Measurements from ENCODE around the gene ETS1. TPM values are rescaled to one million over a fixed set of nuclear protein-coding genes. Genes with fewer than 3 reads are reported as not detected.

ETS1 gene
- total RNA-seq, 4 donors from 2014 or later: 39.5 to 74.4 (median 59.7) TPM

DNA sequence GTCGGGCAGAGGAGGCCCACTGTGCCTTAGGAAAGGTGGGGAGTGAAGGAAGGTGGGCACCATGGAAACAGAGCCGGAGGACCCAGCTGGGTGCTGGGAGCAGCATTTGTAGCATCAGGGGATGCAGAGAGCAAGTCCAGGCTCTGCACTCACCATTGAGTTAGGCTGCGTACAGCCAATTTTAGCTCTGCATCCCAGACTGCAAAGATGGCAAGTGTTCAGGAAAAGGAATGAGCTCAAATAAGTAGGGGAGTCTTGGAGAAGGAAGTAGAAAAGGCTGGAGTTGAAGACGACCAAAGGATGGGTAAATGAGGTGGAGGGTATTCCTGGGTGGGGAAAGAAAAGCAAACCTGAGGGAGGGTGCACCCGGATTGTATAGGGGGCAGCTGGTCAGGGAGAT, 31.6 kb upstream of the ETS1 start:
- peaks cover 0 to 15% (median 4%) of the 10 kb centered on the region in 4 donors for H3K4me1 ChIP-seq
- DNase-seq (ENCODE audit: extremely low spot score): no peak
- intact Hi-C loops (cut with DNase I): no loop called here
- no peaks in the 10 kb centered on the region for H3K36me3 ChIP-seq
- H3K27ac ChIP-seq (replicated peaks in 1 of 4): no peak overlapping the region
- WGBS: 97% methylated on average over 5 of the region's 5 CpGs
- H3K4me3 ChIP-seq: no peak overlapping the region
- TF ChIP-seq, protein P1, sequence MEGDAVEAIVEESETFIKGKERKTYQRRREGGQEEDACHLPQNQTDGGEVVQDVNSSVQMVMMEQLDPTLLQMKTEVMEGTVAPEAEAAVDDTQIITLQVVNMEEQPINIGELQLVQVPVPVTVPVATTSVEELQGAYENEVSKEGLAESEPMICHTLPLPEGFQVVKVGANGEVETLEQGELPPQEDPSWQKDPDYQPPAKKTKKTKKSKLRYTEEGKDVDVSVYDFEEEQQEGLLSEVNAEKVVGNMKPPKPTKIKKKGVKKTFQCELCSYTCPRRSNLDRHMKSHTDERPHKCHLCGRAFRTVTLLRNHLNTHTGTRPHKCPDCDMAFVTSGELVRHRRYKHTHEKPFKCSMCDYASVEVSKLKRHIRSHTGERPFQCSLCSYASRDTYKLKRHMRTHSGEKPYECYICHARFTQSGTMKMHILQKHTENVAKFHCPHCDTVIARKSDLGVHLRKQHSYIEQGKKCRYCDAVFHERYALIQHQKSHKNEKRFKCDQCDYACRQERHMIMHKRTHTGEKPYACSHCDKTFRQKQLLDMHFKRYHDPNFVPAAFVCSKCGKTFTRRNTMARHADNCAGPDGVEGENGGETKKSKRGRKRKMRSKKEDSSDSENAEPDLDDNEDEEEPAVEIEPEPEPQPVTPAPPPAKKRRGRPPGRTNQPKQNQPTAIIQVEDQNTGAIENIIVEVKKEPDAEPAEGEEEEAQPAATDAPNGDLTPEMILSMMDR (IDR thresholded peaks at IDR 0.05): no peak
- TF ChIP-seq EP300 (IDR thresholded peaks at IDR 0.05): no peak
- TF ChIP-seq POLR2AphosphoS5 (IDR thresholded peaks at IDR 0.05): no peak
- TF ChIP-seq POLR2A (IDR thresholded peaks at IDR 0.05; ENCODE audit: low read depth): no peak
- H3K9me3 ChIP-seq: no peaks in the 10 kb centered on the region
- H3K27me3 ChIP-seq: no peaks in the 10 kb centered on the region

GRCh38 chr11:128618603-128619002, 31.2 kb upstream of the ETS1 start:
- H3K4me1 ChIP-seq: peaks cover 0 to 15% (median 4%) of the 10 kb centered on the region in 4 donors
- H3K9me3 ChIP-seq: no peaks in the 10 kb centered on the region
- H3K27ac ChIP-seq (replicated peaks in 1 of 4): no peak overlapping the region
- 82% methylated on average over 7 of the region's 7 CpGs for WGBS
- H3K36me3 ChIP-seq: no peaks in the 10 kb centered on the region
- intact Hi-C loops (cut with DNase I): no loop called here
- no peak for TF ChIP-seq EP300 (IDR thresholded peaks at IDR 0.05)
- no peak for TF ChIP-seq POLR2A (IDR thresholded peaks at IDR 0.05; ENCODE audit: low read depth)
- no peak for TF ChIP-seq POLR2AphosphoS5 (IDR thresholded peaks at IDR 0.05)
- TF ChIP-seq, protein P1 (IDR thresholded peaks at IDR 0.05): no peak
- H3K4me3 ChIP-seq: no peak overlapping the region
- no peaks in the 10 kb centered on the region for H3K27me3 ChIP-seq
- DNase-seq (ENCODE audit: extremely low spot score): no peak

DNA sequence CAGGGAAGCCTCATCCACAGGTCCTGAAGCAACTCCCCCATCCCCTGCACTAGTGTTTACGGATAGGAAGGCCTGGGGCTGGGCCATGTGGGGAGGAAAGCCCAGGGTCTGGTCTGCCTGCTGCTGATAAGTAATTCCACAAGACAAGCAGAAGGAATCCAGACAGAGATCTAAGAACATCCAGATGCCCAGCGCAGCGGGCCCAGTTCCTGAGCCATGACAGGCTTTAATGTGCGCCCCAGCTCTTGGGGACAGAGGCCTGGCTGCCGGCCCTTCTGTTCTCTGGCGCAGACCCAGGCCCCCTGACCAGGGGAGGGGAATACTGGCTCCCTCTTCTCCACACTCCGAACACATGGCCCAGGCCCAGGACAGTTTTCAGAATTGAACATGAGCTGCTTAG, 28.8 kb upstream of the ETS1 start:
- H3K4me3 ChIP-seq: no peak overlapping the region
- H3K4me1 ChIP-seq: peaks cover 4 to 11% (median 8%) of the 10 kb centered on the region in 4 donors
- no peak overlapping the region for H3K27ac ChIP-seq (replicated peaks in 1 of 4)
- no peaks in the 10 kb centered on the region for H3K27me3 ChIP-seq
- no peaks in the 10 kb centered on the region for H3K36me3 ChIP-seq
- intact Hi-C loops (cut with DNase I): no loop called here
- no peaks in the 10 kb centered on the region for H3K9me3 ChIP-seq
- no peak for DNase-seq (ENCODE audit: extremely low spot score)
- TF ChIP-seq POLR2A (IDR thresholded peaks at IDR 0.05; ENCODE audit: low read depth): no peak
- TF ChIP-seq, protein P1 (IDR thresholded peaks at IDR 0.05): no peak
- TF ChIP-seq EP300 (IDR thresholded peaks at IDR 0.05): no peak
- no peak for TF ChIP-seq POLR2AphosphoS5 (IDR thresholded peaks at IDR 0.05)
- 43% methylated on average over 2 of the region's 7 CpGs for WGBS

- H3K36me3 ChIP-seq: no peaks in the 10 kb centered on the region
- 87% methylated on average over 7 of the region's 7 CpGs for WGBS
- intact Hi-C loops (cut with DNase I): no loop called here
- H3K4me3 ChIP-seq: no peak overlapping the region
- no peaks in the 10 kb centered on the region for H3K9me3 ChIP-seq
- H3K4me1 ChIP-seq: peaks cover 9 to 14% (median 12%) of the 10 kb centered on the region in 4 donors
- no peaks in the 10 kb centered on the region for H3K27me3 ChIP-seq
- no peak for TF ChIP-seq EP300 (IDR thresholded peaks at IDR 0.05)
- TF ChIP-seq POLR2A (IDR thresholded peaks at IDR 0.05; ENCODE audit: low read depth): no peak
- TF ChIP-seq POLR2AphosphoS5 (IDR thresholded peaks at IDR 0.05): no peak
- TF ChIP-seq, protein P1 (IDR thresholded peaks at IDR 0.05): no peak
- no peak overlapping the region for H3K27ac ChIP-seq (replicated peaks in 1 of 4)
- no peak for DNase-seq (ENCODE audit: extremely low spot score)
Observed at GRCh38 chr11:128615612-128616011, 28.3 kb upstream of the ETS1 start.

DNA sequence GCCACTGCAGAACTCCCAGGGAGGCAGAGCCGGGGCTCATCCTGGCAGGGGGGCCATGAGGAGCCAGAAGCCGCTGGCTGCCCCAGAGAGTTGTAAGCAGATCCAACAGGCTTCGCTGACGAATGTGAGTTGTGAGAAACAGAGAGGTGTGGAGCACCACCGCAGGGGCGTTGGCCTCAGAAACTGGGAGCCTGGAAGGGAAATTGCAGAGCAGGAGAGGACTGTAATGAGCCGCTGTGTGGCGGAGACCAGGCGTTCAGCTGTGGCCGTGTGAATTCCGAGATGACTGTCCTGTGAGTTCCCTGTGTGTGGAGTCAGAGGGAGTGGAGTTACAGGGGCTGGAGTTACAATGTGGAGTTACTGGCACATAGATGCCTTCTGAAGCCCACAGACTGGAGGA, 27.7 kb upstream of the ETS1 start:
- 88% methylated on average over 11 of the region's 11 CpGs for WGBS
- Histone ChIP-seq H3K4me3 (no peak overlapping the region), H3K36me3 (no peaks in the 10 kb centered on the region), H3K9me3 (no peaks in the 10 kb centered on the region), H3K27ac (replicated peaks in 1 of 4) (no peak overlapping the region), H3K4me1 (peaks cover 9 to 11% (median 10%) of the 10 kb centered on the region in 4 donors), H3K27me3 (no peaks in the 10 kb centered on the region)
- intact Hi-C loops (cut with DNase I): no loop called here
- TF ChIP-seq, protein P1 (IDR thresholded peaks at IDR 0.05): no peak
- no peak for TF ChIP-seq POLR2A (IDR thresholded peaks at IDR 0.05; ENCODE audit: low read depth)
- TF ChIP-seq EP300 (IDR thresholded peaks at IDR 0.05): no peak
- TF ChIP-seq POLR2AphosphoS5 (IDR thresholded peaks at IDR 0.05): no peak
- DNase-seq (ENCODE audit: extremely low spot score): no peak
